ENCODE measurements around the gene ARRDC2.

DNA sequence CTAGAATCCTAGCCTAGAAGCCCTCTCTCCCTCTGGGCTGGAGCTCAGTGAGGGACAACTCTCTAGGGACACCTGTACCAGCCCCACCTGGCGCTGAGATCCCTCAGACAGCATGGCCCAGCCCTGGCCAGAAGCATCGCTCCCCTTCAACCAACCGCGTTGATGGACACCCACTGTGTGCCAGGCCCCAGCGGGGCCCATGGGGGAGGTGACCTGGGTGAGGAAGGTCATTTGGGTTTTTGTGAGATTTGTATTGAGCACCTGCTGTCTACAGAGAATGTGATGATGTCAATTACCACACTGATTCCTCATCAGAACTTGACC, 9.2 kb upstream of the ARRDC2 start:
- TF ChIP-seq, protein P1, sequence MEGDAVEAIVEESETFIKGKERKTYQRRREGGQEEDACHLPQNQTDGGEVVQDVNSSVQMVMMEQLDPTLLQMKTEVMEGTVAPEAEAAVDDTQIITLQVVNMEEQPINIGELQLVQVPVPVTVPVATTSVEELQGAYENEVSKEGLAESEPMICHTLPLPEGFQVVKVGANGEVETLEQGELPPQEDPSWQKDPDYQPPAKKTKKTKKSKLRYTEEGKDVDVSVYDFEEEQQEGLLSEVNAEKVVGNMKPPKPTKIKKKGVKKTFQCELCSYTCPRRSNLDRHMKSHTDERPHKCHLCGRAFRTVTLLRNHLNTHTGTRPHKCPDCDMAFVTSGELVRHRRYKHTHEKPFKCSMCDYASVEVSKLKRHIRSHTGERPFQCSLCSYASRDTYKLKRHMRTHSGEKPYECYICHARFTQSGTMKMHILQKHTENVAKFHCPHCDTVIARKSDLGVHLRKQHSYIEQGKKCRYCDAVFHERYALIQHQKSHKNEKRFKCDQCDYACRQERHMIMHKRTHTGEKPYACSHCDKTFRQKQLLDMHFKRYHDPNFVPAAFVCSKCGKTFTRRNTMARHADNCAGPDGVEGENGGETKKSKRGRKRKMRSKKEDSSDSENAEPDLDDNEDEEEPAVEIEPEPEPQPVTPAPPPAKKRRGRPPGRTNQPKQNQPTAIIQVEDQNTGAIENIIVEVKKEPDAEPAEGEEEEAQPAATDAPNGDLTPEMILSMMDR (conservative IDR thresholded peaks at IDR 0.05): no peak
- no peak for TF ChIP-seq EZH2 (IDR thresholded peaks at IDR 0.05; ENCODE audit: low read depth)

Measured in PC-9 (cell line).